GM13977 (cell line): Measurements from ENCODE around the gene SORL1.
"Not testable (repeated sequence)": the region's sequence is repeated elsewhere in the genome, so short reads cannot be mapped to it uniquely, and the experiment has no call there.

ENCODE experiments used
- DNase-seq: peaks from one replicate; pipeline ENCODE4 v3.0.0; 2012; ENCODE audit warnings: low spot score
- CTCF ChIP-seq: IDR thresholded peaks from 2 replicates; pipeline ENCODE4 v1.5.1; 2012; ENCODE audit warnings: mild to moderate bottlenecking, control low read depth; ENCODE audit not compliant: insufficient read depth; ENCODE audit errors: extremely low read depth, missing control alignments
- in situ Hi-C: fragments of 300-500 bp; cut with MboI; formaldehyde crosslinking; loops from one replicate; pipeline ENCODE4 v1.12.0; 2022; ENCODE audit warnings: low sequenced_read_pairs, low pct_unique_long_range_greater_than_20kb, mixed read lengths, inconsistent platforms; ENCODE audit not compliant: unreplicated experiment

SORL1 gene

GRCh38 chr11:121451986-121452608 lies at the start of gene SORL1:
TSS of gene SORL1 (plus strand) at chr11:121452314. CDS start at chr11:121452332, 18 bp downstream.
- in situ Hi-C loops, result loop anchor here (10.0 kb wide), 1 partner anchor 127 kb away; no protein-coding TSS in a partner anchor
- peak; percentile 82 for TF ChIP-seq CTCF
- peak; percentile 84 for DNase-seq

GRCh38 chr11:121405646-121406045 lies 46.5 kb upstream of the SORL1 start:
- no peak for DNase-seq
- in situ Hi-C loops, result no loop called here
- TF ChIP-seq CTCF, result no peak

- in situ Hi-C loops, result no loop called here
- DNase-seq, result no peak
- TF ChIP-seq CTCF, result no peak
These were observed 45.8 kb upstream of the SORL1 start for GRCh38 chr11:121406291-121406690.

- in situ Hi-C loops, result no loop called here
- TF ChIP-seq CTCF, result no peak
- no peak for DNase-seq
These were observed 43.3 kb upstream of the SORL1 start for GRCh38 chr11:121408830-121409229.

GRCh38 chr11:121410041-121410440 lies 42.1 kb upstream of the SORL1 start:
- DNase-seq, in situ Hi-C loops: not testable (repeated sequence)

- in situ Hi-C loops, DNase-seq: not testable (repeated sequence)
These were observed 40.8 kb upstream of the SORL1 start for GRCh38 chr11:121411330-121411729.

GRCh38 chr11:121412000-121412587 lies 40.0 kb upstream of the SORL1 start:
- in situ Hi-C loops, result no loop called here
- no peak for DNase-seq
- TF ChIP-seq CTCF, result no peak
